ENCODE data around the gene GPC3.
A peak's percentile ranks its signal among the peaks of the same experiment; 100 is the strongest.
"Not testable (repeated sequence)": the region's sequence is repeated elsewhere in the genome, so short reads cannot be mapped to it uniquely, and the experiment has no call there.

Gene GPC3

DNA sequence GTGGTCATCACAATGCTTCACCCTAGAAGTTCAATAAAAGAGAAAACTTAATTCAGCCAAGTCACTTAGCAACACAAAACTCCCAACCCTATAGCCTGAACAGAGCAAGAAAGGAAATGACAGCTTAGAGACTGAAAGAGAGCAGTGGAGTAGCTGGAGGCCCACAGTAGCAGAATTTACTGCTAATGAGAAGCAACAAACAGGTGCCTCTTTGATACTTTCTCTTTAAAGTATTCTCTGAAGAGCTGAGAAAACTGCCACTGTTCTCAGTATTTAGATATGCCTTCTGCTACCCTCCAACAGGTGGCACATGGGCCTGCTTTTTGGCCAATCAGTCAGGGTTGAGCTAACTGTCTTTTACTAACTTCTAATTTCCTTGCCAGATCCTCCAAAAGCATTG, 240.0 kb downstream of the GPC3 start:
- DNase-seq = no peak

GRCh38 chrX:133742602-133743305, 242.6 kb downstream of the GPC3 start:
- DNase-seq = no peak

DNA sequence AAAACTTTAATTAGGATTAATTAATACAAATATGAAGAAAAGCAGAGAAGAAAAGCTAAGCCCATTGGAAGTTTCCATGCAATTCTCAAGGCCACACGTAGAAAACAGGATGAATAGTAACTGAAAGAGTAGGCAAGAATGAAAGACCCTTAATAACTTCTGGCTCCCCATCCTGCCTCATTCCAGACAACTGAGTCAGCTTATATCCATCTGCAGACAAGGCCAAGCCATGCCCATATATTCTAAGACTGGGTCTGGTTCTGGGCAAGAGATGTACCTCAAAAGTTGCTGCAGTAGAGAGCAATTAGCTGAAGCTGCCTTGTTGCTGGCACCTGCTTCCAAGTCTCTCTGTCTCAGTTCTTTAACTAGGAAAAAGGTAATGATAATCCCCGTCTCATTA, 244.1 kb downstream of the GPC3 start:
- DNase-seq = no peak

- DNase-seq = no peak
Observed at GRCh38 chrX:133726642-133727041, 258.8 kb downstream of the GPC3 start.

- DNase-seq = no peak
Observed at GRCh38 chrX:133726211-133726630, 259.2 kb downstream of the GPC3 start.

DNA sequence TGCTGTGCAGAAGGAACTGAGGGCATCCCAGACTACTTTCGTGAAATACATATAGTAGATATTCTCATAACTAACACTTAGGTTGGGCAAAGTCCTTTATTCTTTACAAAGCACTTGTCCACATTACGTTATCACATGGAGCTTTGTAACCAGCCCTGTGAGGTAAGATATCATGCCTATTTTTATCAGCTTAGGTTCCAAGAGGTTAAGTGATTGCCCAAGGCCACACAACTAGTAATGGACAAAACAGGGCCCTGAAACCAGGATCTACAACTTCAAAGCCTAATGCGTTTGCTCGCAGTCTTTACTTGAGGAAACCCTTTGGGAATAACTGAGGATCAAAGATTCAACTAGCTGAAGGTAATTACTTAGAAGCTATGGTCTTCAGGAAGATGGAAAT, 261.5 kb downstream of the GPC3 start:
- DNase-seq = no peak

DNA sequence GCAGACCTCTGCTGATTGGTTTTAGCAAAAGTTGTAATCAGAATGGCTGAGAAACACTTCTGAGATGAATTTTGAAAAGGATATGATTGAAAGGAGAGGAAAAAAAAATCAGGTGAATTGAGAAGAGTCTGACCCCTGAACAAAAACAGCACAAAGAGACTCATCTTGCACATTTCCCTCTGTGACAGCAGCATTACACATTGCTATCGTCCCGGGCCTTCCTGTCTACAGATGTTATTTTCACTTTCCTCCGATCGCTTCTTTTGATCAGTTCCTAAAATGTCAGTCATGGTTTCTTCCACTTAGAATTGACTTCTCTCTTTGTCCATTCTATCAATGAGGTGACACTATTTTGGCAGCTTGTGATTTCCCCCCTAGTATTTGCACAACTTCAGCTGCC, 262.6 kb downstream of the GPC3 start:
- no peak for DNase-seq

DNA sequence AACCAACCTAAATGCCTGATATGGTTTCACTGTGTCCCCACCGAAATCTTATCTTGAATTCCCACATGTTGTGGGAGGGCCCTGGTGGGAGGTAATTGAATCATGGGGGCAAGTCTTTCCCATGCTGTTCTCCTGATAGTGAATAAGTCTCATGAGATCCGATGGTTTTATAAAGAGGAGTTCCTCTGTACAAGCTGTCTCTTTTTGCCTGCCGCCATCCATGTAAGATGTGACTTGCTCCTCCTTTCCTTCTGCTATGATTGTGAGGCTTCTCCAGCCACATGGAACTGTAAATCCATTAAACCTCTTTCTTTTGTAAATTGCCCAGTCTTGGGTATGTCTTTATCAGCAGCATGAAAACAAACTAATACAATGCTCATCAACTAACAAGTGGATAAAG, 265.1 kb downstream of the GPC3 start:
- DNase-seq = not testable (repeated sequence)

DNA sequence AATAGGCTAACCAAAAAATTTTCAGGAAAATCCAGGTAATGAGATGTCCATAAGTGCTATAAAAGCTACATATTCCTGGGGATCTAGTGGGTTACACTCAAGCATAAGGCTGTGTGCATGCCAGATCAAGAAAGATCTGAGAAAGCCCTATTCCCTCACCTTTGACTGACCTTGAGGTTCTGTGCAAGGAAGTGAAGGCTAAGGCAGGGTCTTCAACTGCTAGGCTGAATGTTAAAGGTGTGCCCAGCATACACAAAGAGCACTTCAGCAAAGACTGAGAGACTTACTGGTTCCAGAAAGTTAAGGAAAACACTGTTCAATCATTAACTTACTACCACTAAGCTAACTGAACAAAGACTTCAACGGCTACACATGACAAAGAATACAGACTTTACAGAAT, 269.7 kb downstream of the GPC3 start:
- DNase-seq = no peak

- DNase-seq = no peak
Observed at GRCh38 chrX:133709501-133709900, 275.9 kb downstream of the GPC3 start.

DNA sequence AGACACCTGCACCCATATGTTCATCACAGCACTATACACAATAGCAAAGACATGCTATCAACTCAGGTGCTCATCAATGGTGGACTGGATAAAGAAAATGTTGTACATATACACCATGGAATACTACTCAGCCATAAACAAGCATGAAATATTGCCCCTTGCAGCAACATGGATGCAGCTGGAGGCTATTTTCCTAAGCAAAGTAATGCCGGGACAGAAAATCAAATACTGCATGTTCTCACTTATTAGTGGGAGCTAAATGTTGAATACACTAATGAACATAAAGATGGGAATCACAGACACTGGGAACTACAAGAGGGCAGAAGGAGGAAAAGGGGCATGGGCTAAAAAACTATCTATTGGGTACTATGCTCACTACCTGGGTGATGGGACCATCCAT, 278.5 kb downstream of the GPC3 start:
- no peak for DNase-seq

- no peak for DNase-seq
Observed at GRCh38 chrX:133702230-133702629, 283.2 kb downstream of the GPC3 start.

GRCh38 chrX:133699023-133699728, 286.2 kb downstream of the GPC3 start:
- no peak for DNase-seq

DNA sequence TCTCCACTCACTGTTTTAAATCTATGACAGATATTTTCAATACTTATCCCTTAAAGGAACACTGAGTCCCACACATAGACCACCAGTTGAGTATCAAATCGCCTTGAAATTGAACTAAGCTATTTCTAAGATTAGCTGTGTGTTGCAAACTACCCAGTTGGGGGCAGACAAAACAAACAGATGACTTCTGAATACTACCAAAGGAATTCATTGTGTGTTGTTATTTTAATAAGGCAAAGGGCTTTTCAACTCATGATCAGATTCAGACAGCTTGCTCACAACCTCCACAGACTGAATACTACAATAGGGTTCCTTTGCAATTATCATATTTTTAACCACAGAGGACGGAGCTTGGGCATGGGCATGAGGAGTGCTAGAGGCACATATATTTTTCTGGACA, 287.1 kb downstream of the GPC3 start:
- DNase-seq = no peak

DNA sequence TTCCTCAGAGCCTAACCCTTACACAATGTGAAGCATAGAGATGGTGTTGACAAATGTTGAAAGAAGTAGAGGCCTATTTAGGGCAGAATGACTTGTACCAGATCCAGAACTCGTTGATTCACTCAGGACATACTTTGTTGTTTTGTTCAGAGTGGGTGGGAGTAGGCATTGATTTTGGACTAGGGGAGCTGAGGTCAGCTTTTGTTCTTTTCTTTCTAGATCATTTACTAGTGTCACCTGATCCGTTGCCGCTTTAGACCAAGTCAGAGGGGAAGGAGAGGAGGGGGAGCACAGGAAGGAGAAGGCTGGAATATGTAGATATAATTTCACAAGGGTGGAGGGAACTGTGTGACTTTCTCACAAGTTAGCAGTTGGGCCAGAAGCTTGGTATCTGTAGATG, 287.7 kb downstream of the GPC3 start:
- DNase-seq = no peak

- DNase-seq = no peak
Observed at GRCh38 chrX:133689997-133690599, 295.3 kb downstream of the GPC3 start.

DNA sequence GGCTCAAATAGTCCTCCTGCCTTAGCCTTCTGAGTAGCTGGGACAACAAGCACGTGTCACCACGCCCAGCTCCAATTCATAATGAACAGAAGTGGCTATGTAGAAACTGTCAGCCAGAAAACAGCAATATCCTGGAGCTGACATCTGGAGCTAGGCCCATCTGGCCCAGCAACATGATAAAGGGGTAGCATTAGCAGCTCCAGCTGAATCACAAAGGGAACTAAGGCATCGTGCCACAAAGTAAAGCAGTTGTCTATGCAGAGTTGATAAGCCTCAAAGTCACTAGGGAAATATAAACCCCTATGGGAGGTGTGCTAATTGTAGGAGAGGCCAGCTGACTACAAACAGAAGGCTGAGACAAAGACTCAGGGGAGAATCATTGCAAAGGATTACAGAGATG, 299.6 kb downstream of the GPC3 start:
- DNase-seq = peak; percentile 69

DNA sequence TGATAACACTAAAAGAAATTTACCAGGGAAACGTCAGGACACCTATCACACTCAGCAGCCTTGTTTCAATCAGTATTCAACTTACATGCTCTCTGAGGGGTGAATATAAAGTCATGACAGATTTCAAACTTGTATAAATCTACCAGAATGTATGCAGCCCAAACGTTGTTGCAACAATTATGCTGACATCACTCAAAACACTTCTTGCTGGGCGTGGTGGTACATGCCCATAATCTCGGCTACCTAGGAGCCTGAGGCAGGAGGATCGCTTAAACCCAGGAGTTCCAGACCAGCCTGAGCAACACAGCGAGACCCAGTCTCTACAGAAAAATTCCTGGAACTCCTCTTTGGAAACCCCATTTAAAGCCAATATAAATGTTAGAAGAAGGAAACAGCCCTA, 303.5 kb downstream of the GPC3 start:
- no peak for DNase-seq

DNA sequence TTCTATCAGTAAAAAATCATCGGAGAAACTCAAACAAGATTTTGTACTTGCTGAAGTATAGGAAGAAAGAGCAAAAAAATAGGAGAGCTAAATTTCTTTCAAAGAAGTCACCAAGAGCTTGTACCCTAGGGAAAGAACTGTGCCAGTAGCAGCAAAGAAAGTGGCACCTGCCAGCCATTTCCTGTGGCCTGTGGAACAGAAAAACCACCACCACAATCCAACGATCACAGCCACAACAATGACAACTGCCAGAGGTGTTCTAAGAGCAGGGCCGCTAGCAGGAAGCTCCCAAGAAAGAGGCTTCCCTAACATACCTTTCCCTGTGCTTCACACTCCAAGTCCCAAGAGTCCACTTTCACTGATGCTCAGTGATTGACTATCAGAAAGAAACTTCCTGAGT, 304.0 kb downstream of the GPC3 start:
- DNase-seq = no peak

- no peak for DNase-seq
Observed at GRCh38 chrX:133677123-133678063, 308.0 kb downstream of the GPC3 start.

GRCh38 chrX:133676344-133677122, 308.9 kb downstream of the GPC3 start:
- no peak for DNase-seq

- DNase-seq = no peak
Observed at GRCh38 chrX:133674726-133675470, 310.5 kb downstream of the GPC3 start.
